Islet of Langerhans (tissue), 1 donor: Measurements from ENCODE around the gene PRDM7.

Experiments
- FAIRE-seq: peaks from one replicate; lab custom pipeline; 2011; peaks lifted over from hg19 to GRCh38; lab: Jason Lieb, UNC

The PRDM7 gene

DNA sequence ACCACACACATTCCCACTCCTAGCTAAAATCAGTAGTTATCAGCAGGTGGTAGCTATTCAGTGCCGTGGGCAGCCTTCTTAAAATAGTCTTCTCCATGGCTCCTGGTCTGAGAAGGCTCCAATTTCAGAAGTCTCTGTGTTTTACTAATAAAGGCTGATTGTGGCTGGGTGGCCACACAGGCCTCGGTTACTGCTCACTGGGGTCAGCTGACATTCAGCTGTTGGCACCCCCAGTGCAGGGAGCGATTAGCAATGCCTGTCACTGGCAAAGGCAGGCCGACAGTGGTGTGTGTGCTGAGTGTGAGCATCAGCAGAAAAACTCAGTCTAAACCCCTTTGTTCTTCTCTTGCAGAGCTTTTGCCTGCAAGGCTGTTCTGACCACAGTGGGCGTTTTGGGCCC lies 41.2 kb downstream of the PRDM7 start:
- no peak for FAIRE-seq

- no peak for FAIRE-seq
Observed at GRCh38 chr16:90034504-90034903, 42.6 kb downstream of the PRDM7 start.

- FAIRE-seq: no peak
Observed at GRCh38 chr16:90033387-90033786, 43.7 kb downstream of the PRDM7 start.

DNA sequence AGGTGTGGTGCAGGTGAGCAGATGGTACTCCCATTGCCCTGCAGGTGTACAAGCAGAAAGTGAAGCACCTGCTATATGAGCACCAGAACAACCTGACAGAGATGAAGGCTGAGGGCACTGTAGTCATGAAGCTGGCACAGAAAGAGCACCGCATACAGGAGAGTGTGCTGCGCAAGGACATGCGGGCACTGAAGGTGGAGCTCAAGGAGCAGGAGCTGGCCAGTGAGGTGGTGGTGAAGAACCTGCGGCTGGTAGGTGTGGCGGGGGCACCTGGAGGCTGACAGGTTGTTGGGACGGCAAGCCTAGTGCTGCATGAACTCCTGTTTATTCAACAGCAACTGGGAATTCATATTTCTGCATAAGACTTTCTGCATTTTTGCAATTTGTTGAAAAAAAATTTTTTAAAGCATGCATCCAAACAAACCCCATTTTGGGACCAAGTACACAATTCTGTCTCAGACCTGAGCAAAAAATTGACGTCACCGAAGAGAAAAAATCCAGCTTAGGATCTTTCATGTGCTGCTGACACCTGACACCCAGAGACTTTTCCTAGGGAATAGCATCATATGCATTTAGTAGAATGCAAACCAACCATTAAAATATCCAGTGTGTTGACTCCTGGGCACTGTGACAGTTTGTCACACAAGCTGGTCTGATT lies 44.3 kb downstream of the PRDM7 start:
- no peak for FAIRE-seq

DNA sequence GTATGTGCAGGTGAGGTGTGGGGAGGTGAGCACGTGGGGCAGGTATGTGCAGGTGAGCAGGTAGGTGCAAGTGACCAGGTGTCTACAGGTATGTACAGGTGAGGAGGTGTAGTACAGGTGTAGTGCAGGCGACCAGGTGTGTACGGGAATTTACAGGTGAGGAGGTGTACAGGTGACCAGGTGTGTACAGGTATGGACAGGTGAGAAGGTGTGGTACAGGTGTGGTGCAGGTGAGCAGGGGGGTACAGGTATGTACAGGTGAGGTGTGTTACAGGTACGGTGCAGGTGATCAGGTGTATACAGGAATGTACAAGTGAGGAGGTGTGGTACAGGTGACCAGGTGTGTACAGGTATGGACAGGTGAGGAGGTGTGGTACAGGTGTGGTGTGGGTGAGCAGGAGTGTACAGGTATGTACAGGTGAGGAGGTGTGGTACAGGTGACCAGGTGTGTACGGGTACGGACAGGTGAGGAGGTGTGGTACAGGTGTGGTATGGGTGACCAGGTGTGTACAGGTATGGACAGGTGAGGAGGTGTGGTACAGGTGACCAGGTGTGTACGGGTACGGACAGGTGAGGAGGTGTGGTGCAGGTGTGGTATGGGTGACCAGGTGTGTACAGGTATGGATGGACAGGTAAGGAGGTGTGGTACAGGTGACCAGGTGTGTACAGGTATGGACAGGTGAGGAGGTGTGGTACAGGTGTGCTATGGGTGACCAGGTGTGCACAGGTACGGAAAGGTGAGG lies 45.0 kb downstream of the PRDM7 start:
- no peak for FAIRE-seq

- FAIRE-seq: no peak
Observed at GRCh38 chr16:90031186-90031930, 45.8 kb downstream of the PRDM7 start.

GRCh38 chr16:90028985-90029384 lies 48.1 kb downstream of the PRDM7 start:
- FAIRE-seq: no peak

DNA sequence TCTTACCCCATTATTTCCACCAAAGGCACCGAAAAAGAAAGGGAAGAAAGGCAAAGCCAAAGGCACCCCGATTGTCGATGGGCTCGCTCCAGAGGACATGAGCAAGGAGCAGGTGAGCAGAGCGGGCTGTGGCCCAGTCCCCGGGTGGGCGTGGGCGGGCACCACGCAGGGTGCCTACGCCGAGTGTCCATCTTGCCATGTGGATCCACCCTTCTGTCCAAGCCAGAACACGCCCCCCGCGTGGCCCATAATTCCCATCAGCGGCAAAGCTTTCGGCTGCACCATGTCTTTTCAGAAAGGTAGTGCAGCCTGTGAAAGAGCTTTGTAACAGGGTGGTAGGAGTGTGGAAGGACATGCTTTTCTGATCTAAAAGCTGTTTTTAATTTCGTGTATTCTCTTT lies 49.5 kb downstream of the PRDM7 start:
- no peak for FAIRE-seq

- no peak for FAIRE-seq
Observed at GRCh38 chr16:90026135-90026534, 51.0 kb downstream of the PRDM7 start.

DNA sequence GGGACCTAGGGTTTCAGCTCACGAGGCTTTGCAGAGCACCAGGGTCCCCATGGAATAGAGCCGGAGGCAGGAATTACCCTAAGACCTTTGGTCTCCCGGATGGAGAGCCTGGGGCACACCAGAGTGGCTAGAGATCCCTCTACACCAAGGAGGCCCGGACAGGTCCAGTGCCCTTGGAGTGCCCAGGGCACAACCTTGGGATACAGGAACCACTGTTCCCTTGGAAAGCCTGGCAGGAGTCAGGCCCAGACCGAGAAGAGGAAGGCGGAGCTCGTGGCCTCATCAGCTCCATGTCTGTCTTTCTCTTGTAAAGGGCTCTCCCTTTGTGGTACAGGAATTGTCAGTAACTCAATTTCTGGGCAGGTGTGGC lies 54.1 kb downstream of the PRDM7 start:
- no peak for FAIRE-seq

GRCh38 chr16:90022209-90023077 lies 54.7 kb downstream of the PRDM7 start:
- no peak for FAIRE-seq

- FAIRE-seq: no peak
Observed at GRCh38 chr16:90020838-90021382, 56.2 kb downstream of the PRDM7 start.

- no peak for FAIRE-seq
Observed at GRCh38 chr16:90020260-90020837, 56.8 kb downstream of the PRDM7 start.

- FAIRE-seq: no peak
Observed at GRCh38 chr16:90019543-90020259, 57.4 kb downstream of the PRDM7 start.

DNA sequence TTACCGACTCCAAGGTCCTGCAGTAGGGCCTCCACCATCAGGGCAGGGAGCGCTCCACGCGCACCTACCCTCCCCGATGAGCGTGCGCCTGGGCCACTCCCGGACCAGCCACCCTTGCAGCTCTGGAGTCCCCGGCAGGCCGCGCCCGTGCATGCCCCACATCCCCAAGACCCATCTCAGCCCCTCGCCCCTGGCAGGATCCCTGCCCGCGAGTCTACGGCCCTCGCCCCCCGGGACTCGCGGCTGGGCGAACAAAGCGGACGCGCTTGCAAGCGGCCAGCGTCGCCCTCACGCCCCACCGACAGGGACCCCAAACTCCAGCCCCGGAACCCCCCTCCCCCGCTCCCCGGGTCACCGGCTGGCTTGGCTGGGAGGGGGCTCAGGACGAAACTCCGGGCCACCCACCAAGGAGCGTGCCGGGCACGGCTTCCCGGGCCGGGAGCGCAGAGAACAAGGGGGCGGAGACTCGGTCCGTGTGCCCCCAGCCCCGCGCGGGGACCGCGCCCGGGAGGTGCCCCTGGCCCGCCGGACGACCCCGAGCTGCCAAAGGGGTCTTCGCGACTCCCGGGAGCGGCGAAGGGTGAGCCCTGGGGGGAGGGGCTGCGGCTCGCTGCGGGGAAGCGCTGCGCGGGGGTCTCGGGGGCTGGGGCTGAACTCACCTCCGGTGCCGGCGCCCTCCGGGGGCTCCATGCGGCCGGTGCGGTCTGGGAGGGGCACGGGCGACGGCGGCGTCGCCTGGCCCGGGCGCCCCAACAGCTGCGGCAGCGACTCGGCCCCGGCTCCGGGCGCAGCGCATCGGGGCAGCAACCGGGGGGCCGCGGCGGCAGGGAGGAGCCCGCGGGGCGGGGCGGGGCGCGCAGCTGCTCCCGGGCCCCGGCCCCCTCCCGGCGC lies 58.2 kb downstream of the PRDM7 start, which contains the start of gene DBNDD1:
TSS of gene DBNDD1 (minus strand) at position 805 of the 891 bp plus-strand sequence. CDS start at position 690, 115 bp downstream.
- FAIRE-seq: no peak

- FAIRE-seq: no peak
Observed at GRCh38 chr16:90018297-90018651, 58.9 kb downstream of the PRDM7 start.

DNA sequence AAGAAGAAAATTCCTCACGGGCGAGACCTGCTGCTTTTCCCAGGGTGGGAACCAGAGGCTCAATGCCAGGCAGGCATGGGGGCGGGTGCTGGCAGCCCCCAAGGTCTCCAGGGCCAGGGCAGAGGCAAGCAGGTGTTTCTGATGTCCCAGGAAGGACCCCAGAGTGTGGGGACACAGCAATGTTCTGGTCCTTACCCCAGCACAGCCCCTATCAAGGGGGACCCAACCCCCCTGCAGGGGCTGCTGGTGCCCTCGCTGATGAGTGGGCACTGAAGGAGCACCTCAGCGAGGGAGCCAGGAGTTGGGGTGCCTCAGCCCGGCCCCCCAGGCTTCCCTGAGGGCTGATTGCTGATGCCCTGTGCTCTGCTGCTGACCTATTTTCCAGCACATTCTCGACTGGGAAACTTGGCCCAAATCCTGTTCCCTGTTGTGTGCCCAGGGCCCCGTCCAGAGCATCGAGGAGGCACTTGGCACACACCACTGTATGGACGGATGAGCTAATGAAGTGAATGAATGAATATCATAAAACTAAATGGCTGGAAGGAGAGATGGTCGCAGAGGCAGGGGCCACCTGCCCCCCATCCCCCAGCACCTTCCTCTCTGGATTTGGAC lies 60.7 kb downstream of the PRDM7 start:
- no peak for FAIRE-seq

- FAIRE-seq: no peak
Observed at GRCh38 chr16:90015586-90016338, 61.4 kb downstream of the PRDM7 start.
